GM23248 (cell line): ENCODE measurements around the gene TUBGCP6.

Experiments used
- EZH2 ChIP-seq: fragments of 200-600 bp; sonication (generic); IDR thresholded peaks from 2 replicates; pipeline ENCODE4 v1.6.1; 2018; ENCODE audit warnings: antibody characterized with exemption, mild to moderate bottlenecking; ENCODE audit not compliant: insufficient read depth, poor library complexity, severe bottlenecking
- EZH2phosphoT487 ChIP-seq: fragments of 200-600 bp; sonication (generic); IDR thresholded peaks from 2 replicates; pipeline ENCODE4 v1.6.1; 2018; ENCODE audit warnings: antibody characterized with exemption, moderate library complexity, mild to moderate bottlenecking, low read depth; ENCODE audit not compliant: insufficient read depth

GRCh38 chr22:50266994-50267393 is 22.2 kb upstream of the TUBGCP6 start:
- TF ChIP-seq EZH2 (no peak), EZH2phosphoT487 (no peak)
